Measurements from ENCODE around the gene STN1.

- TF ChIP-seq EZH2 (IDR thresholded peaks at IDR 0.05; ENCODE audit: insufficient read depth, poor library complexity, severe bottlenecking) (no peak), EZH2phosphoT487 (IDR thresholded peaks at IDR 0.05; ENCODE audit: insufficient read depth, low read depth) (no peak)
Observed at GRCh38 chr10:103888113-103888841, 29.7 kb downstream of the STN1 start.

Measured in GM23248 (cell line).